Eye (tissue), 1 donor: ENCODE measurements around the gene COX10.
"Not testable (repeated sequence)": the region's sequence is repeated elsewhere in the genome, so short reads cannot be mapped to it uniquely, and the experiment has no call there.

Source experiments
- DNase-seq: peaks from one replicate; pipeline ENCODE4 v3.0.0-alpha.2; 2015

The COX10 gene

GRCh38 chr17:14211246-14211645 is 141.9 kb downstream of the COX10 start:
- DNase-seq: no peak

DNA sequence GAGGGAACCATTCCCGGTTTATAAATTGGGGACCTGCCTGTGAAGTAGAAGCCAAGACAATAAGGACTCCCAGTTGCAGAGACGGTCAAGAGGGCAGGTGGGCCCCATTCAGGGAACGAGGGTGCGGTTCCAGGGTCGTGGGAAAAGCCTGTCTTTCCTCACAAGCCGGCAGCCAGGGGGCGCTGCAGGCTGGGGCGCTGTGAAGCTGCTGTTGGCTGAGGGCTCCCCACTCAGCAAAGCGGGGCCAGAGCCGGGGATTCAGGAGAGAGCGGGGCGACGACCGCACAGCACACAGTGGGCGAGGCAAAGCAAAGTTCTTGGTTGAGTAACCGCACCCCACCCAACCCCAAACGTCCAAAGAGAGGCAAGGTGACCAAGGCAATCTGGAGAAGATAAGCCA is 142.5 kb downstream of the COX10 start:
- DNase-seq: peak; percentile 38

DNA sequence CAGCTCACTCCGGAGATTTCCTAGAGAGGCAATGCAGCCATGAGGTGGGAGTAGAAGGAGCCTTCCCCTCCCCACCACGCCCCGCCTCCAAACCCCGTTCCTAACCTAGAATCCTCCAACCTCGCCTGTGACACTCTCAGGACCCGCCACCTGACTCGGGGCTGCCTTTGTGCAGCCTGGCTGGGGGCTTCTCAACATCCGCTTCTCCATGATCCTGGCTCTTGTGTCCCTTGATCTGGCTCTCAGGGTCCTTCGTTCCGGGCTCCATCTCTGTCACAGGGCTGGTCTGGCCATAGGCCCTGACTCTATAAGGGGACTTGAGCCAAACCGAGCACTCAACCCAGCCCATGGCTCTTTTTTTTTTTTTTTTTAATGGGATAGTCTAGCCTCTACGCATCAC is 143.1 kb downstream of the COX10 start:
- no peak for DNase-seq

- no peak for DNase-seq
Measured at GRCh38 chr17:14214271-14214670, 145.0 kb downstream of the COX10 start.

DNA sequence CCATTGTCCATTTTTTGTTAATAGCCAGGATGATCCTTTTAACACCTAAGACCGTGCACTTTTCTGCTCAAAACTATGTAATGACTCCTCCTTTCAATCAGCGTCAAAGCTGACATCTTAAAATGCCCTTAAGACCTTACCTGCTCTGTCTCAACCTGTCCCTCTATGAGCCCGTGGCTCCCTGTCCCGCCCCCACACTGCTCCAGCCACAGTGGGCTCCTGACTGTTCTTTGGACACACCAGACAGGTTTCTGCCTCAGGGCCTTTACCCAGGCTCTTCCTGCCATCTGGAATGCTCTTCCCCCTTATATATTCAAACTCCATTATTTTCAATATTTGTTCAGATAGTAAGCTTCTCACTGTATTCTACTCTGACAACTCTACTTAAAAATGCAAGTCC is 153.3 kb downstream of the COX10 start:
- no peak for DNase-seq

GRCh38 chr17:14225254-14225980 is 156.1 kb downstream of the COX10 start:
- DNase-seq: peak; percentile 45

DNA sequence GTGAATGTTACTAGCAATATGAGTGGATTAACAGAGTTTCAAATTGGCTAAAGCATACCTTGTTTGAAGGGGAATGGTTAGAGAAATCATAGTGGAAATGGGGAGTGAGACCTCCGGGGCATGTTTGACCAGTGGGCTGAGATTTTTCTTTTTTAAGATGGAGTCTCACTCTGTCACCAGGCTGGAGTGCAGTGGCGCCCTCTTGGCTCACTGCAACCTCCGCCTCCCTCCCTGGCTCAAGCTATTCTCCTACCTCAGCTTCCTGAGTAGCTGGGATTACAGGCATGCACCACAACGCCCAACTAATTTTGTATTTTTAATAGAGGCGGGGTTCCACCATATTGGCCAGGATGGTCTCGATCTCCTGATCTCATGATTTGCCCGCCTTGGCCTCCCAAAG is 157.7 kb downstream of the COX10 start:
- no peak for DNase-seq

- peak; percentile 12 for DNase-seq
Measured at GRCh38 chr17:14228903-14229302, 159.6 kb downstream of the COX10 start.

GRCh38 chr17:14231187-14231586 is 161.9 kb downstream of the COX10 start:
- not testable (repeated sequence) for DNase-seq

DNA sequence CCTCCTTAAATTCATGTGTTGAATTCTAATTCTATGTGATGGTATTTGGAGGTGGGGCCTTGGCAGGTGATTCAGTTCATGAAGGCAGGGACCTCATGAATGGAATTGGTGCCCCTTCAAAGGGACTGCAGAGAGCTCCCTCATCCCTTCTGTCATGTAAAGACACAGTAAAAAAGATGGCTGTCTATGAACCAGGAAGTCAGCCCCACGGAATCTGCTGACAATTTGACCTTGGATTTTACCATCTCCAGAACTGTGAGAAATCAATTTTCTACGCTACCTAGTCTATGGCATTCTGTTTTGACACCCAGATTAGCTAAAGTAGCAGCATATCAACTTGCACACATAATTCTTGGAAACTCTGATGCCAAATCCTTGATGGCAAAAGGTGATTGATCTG is 165.7 kb downstream of the COX10 start:
- not testable (repeated sequence) for DNase-seq

- DNase-seq: not testable (repeated sequence)
Measured at GRCh38 chr17:14236032-14236431, 166.7 kb downstream of the COX10 start.

GRCh38 chr17:14236762-14237161 is 167.5 kb downstream of the COX10 start, which contains the start of gene CDRT15:
Gene CDRT15, minus strand, starts transcription at chr17:14236862. Its CDS starts 29 bp downstream, at chr17:14236833.
- not testable (repeated sequence) for DNase-seq

- DNase-seq: peak; percentile 7
Measured at GRCh38 chr17:14239271-14239670, 170.0 kb downstream of the COX10 start.

DNA sequence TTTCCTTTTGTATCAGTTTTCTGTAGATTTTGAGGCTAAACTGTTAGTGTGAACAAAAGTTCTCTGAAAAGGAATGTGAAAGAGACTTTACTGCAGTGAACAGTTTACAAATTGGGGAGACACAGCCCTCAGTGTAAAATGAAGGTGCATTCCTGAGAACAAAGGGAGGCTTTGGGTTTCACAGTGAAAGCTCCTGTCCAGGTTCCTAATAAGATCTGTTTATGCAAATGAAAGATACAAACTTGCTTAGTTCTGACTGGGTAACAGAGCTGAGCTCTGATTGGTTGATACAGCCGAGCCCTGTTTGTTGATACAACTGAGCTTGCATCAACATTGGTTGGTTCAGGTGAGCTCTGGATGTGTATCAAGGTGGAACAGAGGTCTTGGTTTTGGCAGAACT is 175.7 kb downstream of the COX10 start:
- DNase-seq: no peak

DNA sequence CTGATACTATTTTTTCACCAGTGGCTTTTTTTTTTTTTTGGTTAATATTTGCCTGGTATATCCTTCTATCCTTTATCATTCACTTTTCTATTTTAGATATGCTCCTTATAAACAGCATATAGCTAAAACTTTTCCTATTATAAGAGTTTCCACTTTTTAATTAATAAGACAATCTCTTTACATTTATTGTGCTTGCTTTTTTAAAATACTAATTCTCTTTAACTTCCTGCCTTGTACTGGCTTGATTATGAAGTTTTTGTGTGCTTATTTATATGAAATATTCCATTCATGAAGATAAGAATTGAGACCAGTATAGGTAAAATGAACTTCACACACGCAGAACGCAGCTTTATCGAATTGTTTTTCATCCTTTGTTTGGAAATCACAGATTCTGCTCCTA is 176.3 kb downstream of the COX10 start:
- no peak for DNase-seq
